ENCODE results near the gene RETREG3. TPM values are rescaled to one million over a fixed set of nuclear protein-coding genes. Genes with fewer than 3 reads are reported as not detected.
"Not testable (repeated sequence)": the region's sequence is repeated elsewhere in the genome, so short reads cannot be mapped to it uniquely, and the experiment has no call there.

Gene RETREG3
- total RNA-seq, 2 experiments from 2014 or later: 28.3 to 30.9 TPM

- POLR2A ChIA-PET; H3K9me3 Mint-ChIP-seq (ENCODE audit: low read depth); ATAC-seq; CTCF ChIA-PET; DNase-seq; intact Hi-C loops (cut with DNase I, micrococcal nuclease); H3K36me3 Mint-ChIP-seq (ENCODE audit: low read depth); H3K27me3 Mint-ChIP-seq: not testable (repeated sequence)
- peak within 1 kb of the TSS; percentile 85 for H3K4me3 Mint-ChIP-seq
- peaks cover 30% of the 10 kb centered on the region for H3K4me1 Mint-ChIP-seq
- peak within 1 kb of the TSS; percentile 92 for H3K27ac Mint-ChIP-seq
These were observed 56.4 kb downstream of the RETREG3 start, which contains the start of gene HSD17B1 for GRCh38 chr17:42552736-42553135. Gene HSD17B1 (plus strand): TSS chr17:42552923. CDS start chr17:42552934, 11 bp downstream.

GRCh38 chr17:42548993-42549755 is 60.0 kb downstream of the RETREG3 start:
- no peak for ATAC-seq
- no peak overlapping the region for H3K27ac Mint-ChIP-seq
- CTCF ChIA-PET: interaction anchor here (0.8 to 1.3 kb wide), 7 partner anchors 10 to 173 kb away, joined by 3 to 7 read pairs (median 3); partner anchors contain the start of genes NAGLU and PSMC3IP

GRCh38 chr17:42548070-42548837 is 60.9 kb downstream of the RETREG3 start:
- H3K4me1 Mint-ChIP-seq: peaks cover 13% of the 10 kb centered on the region
- peaks cover 3% of the 10 kb centered on the region for H3K36me3 Mint-ChIP-seq (ENCODE audit: low read depth)
- no peaks in the 10 kb centered on the region for H3K9me3 Mint-ChIP-seq (ENCODE audit: low read depth)
- H3K27me3 Mint-ChIP-seq: no peaks in the 10 kb centered on the region
- intact Hi-C loops (cut with DNase I, micrococcal nuclease): no loop called here
- no peak overlapping the region for H3K27ac Mint-ChIP-seq
- ChIA-PET POLR2A (interaction anchor here (0.5 to 1.5 kb wide), 4 partner anchors 11 to 420 kb away, joined by 3 to 7 read pairs (median 4); partner anchors contain the start of gene NAGLU), CTCF (interaction anchor here (0.6 to 1.3 kb wide), 13 partner anchors 11 to 450 kb away, joined by 3 to 7 read pairs (median 3); partner anchors contain the start of genes NAGLU, PSMC3IP and RPL27)
- DNase-seq (peak; percentile 92), ATAC-seq (peak; percentile 93)
- H3K4me3 Mint-ChIP-seq: peak overlapping the region; percentile 36

More at GRCh38 chr17:42548993-42549755, 60.0 kb downstream of the RETREG3 start:
- POLR2A ChIA-PET: interaction anchor here (1.1 kb wide), 1 partner anchor 12 kb away, joined by 7 read pairs; no protein-coding TSS in a partner anchor
- Mint-ChIP-seq H3K27me3 (no peaks in the 10 kb centered on the region), H3K9me3 (ENCODE audit: low read depth) (no peaks in the 10 kb centered on the region), H3K4me1 (peaks cover 17% of the 10 kb centered on the region), H3K4me3 (peak overlapping the region; percentile 36), H3K36me3 (ENCODE audit: low read depth) (peaks cover 3% of the 10 kb centered on the region)
- no peak for DNase-seq
- intact Hi-C loops (cut with DNase I, micrococcal nuclease): no loop called here

- H3K4me3 Mint-ChIP-seq: no peak overlapping the region
- H3K27ac Mint-ChIP-seq: no peak overlapping the region
- peaks cover 12% of the 10 kb centered on the region for H3K4me1 Mint-ChIP-seq
- intact Hi-C loops (cut with DNase I, micrococcal nuclease): no loop called here
- no peaks in the 10 kb centered on the region for H3K27me3 Mint-ChIP-seq
- H3K9me3 Mint-ChIP-seq (ENCODE audit: low read depth): no peaks in the 10 kb centered on the region
- no peak for DNase-seq
- ChIA-PET CTCF (interaction anchor here (0.6 to 1.2 kb wide), 7 partner anchors 11 to 451 kb away, joined by 3 to 4 read pairs (median 3); partner anchors contain the start of genes NAGLU and RPL27), POLR2A (interaction anchor here (0.5 to 1.5 kb wide), 3 partner anchors 10 to 421 kb away, joined by 3 to 7 read pairs (median 4); partner anchors contain the start of gene NAGLU)
- H3K36me3 Mint-ChIP-seq (ENCODE audit: low read depth): peaks cover 3% of the 10 kb centered on the region
- no peak for ATAC-seq
These were observed 61.5 kb downstream of the RETREG3 start for GRCh38 chr17:42547698-42548069.

DNA sequence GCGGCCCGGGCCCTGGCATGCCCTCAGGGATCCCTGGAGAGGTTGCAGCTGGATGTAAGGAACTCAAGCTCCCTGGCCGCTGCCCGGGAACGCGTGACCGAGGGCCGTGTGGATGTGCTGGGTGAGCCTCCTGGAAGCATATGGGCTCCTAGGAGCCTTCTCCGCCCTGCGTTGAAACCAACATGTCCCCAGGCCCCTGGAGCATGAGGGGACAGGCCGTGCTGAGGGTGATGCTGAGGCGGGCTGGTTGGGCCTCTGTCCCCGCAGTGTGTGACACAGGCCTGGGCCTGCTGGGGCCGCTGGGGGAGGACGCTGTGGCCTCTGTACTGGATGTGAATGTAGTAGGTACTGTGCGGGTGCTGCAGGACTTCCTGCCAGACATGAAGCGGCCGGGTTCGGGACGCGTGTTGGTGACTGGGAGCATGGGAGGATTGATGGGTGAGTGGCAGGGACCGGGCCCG is 62.1 kb downstream of the RETREG3 start:
- DNase-seq (no peak), ATAC-seq (no peak)
- Mint-ChIP-seq H3K27ac (no peak overlapping the region), H3K36me3 (ENCODE audit: low read depth) (peaks cover 3% of the 10 kb centered on the region), H3K4me3 (no peak overlapping the region), H3K27me3 (no peaks in the 10 kb centered on the region), H3K4me1 (peaks cover 12% of the 10 kb centered on the region), H3K9me3 (ENCODE audit: low read depth) (no peaks in the 10 kb centered on the region)
- ChIA-PET POLR2A (interaction anchor here (1.5 kb wide), 1 partner anchor 11 kb away, joined by 3 read pairs; the partner anchor contains the start of gene NAGLU), CTCF (interaction anchor here (0.6 kb wide), 1 partner anchor 17 kb away, joined by 3 read pairs; no protein-coding TSS in a partner anchor)
- intact Hi-C loops (cut with DNase I, micrococcal nuclease): no loop called here

DNA sequence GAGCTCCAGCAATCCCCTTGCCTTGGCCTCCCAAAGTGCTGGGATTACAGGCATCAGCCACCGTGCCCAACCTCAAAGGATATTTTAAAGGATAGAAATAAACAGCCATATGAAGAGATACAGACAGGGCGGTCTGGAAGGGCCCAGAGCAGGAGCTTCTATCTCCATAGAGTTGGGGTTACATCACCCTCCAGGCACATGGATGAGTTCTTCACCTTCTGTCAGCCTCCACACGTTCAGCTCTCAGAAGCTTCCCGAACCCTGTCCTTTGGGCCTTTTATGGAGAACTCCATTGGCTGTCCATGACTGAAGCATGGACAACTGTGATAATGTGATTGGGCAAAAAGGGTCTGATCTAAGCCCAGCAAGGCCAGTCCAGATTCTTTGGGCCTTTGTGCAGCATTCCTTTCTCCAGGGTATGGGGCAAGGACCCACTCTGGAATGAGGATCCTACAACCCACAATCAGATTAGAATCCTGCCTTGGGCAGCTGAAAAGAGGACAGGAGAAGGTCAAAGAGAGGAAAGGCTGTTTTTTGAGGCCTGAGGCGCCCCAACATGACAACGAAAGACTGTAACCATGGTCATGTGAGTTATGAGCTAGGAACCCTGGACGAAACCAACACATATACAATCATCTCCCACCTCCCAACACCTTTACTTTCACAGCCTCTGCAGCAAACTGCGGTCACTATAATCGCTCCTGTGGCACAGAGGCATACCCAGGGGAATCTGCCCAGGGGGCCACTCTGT is 63.2 kb downstream of the RETREG3 start:
- H3K27ac Mint-ChIP-seq; intact Hi-C loops (cut with DNase I, micrococcal nuclease); ATAC-seq; H3K27me3 Mint-ChIP-seq; H3K36me3 Mint-ChIP-seq (ENCODE audit: low read depth); CTCF ChIA-PET; DNase-seq; H3K4me3 Mint-ChIP-seq; H3K9me3 Mint-ChIP-seq (ENCODE audit: low read depth): not testable (repeated sequence)
- peaks cover 18% of the 10 kb centered on the region for H3K4me1 Mint-ChIP-seq
- POLR2A ChIA-PET: interaction anchor here (0.6 kb wide), 1 partner anchor 13 kb away, joined by 3 read pairs; no protein-coding TSS in a partner anchor

DNA sequence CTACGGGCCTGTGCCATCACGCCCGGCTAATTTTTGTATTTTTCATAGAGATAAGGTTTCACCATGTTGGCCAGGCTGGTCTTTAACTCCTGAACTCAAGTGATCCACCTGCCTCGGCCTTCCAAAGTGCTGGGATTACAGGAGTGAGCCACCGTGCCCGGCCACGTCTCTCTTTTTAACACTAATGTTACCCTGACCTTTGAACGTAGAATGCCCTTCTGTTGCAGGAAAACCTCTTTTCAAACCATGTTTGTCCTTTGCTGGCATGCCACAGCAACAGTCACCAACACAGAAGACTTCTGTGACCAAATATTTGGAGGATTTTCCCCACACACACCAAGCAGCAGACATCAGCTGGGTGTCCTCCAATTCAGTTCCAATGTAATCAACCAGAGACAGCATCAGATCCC is 64.3 kb downstream of the RETREG3 start:
- ChIA-PET POLR2A (no interaction called here), CTCF (no interaction called here)
- no peaks in the 10 kb centered on the region for H3K27me3 Mint-ChIP-seq

DNA sequence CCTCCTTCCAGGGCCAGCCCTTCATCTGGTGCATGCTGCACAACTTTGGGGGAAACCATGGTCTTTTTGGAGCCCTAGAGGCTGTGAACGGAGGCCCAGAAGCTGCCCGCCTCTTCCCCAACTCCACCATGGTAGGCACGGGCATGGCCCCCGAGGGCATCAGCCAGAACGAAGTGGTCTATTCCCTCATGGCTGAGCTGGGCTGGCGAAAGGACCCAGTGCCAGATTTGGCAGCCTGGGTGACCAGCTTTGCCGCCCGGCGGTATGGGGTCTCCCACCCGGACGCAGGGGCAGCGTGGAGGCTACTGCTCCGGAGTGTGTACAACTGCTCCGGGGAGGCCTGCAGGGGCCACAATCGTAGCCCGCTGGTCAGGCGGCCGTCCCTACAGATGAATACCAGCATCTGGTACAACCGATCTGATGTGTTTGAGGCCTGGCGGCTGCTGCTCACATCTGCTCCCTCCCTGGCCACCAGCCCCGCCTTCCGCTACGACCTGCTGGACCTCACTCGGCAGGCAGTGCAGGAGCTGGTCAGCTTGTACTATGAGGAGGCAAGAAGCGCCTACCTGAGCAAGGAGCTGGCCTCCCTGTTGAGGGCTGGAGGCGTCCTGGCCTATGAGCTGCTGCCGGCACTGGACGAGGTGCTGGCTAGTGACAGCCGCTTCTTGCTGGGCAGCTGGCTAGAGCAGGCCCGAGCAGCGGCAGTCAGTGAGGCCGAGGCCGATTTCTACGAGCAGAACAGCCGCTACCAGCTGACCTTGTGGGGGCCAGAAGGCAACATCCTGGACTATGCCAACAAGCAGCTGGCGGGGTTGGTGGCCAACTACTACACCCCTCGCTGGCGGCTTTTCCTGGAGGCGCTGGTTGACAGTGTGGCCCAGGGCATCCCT is 65.7 kb downstream of the RETREG3 start:
- no peak for DNase-seq
- CTCF ChIA-PET: interaction anchor here (1.3 kb wide), 1 partner anchor 16 kb away, joined by 3 read pairs; no protein-coding TSS in a partner anchor
- H3K36me3 Mint-ChIP-seq (ENCODE audit: low read depth): peaks cover 20% of the 10 kb centered on the region
- H3K27me3 Mint-ChIP-seq: no peaks in the 10 kb centered on the region
- POLR2A ChIA-PET: no interaction called here
- no peak overlapping the region for H3K4me3 Mint-ChIP-seq
- no peak for ATAC-seq
- intact Hi-C loops (cut with DNase I, micrococcal nuclease): no loop called here
- H3K9me3 Mint-ChIP-seq (ENCODE audit: low read depth): no peaks in the 10 kb centered on the region
- peaks cover 15% of the 10 kb centered on the region for H3K4me1 Mint-ChIP-seq
- no peak overlapping the region for H3K27ac Mint-ChIP-seq

More for the DNA sequence above, 64.3 kb downstream of the RETREG3 start:
- Mint-ChIP-seq H3K36me3 (ENCODE audit: low read depth) (peaks cover 15% of the 10 kb centered on the region), H3K4me3 (no peak overlapping the region), H3K9me3 (ENCODE audit: low read depth) (no peaks in the 10 kb centered on the region), H3K27ac (no peak overlapping the region), H3K4me1 (peaks cover 23% of the 10 kb centered on the region)
- no peak for DNase-seq
- intact Hi-C loops (cut with DNase I, micrococcal nuclease): no loop called here
- no peak for ATAC-seq

DNA sequence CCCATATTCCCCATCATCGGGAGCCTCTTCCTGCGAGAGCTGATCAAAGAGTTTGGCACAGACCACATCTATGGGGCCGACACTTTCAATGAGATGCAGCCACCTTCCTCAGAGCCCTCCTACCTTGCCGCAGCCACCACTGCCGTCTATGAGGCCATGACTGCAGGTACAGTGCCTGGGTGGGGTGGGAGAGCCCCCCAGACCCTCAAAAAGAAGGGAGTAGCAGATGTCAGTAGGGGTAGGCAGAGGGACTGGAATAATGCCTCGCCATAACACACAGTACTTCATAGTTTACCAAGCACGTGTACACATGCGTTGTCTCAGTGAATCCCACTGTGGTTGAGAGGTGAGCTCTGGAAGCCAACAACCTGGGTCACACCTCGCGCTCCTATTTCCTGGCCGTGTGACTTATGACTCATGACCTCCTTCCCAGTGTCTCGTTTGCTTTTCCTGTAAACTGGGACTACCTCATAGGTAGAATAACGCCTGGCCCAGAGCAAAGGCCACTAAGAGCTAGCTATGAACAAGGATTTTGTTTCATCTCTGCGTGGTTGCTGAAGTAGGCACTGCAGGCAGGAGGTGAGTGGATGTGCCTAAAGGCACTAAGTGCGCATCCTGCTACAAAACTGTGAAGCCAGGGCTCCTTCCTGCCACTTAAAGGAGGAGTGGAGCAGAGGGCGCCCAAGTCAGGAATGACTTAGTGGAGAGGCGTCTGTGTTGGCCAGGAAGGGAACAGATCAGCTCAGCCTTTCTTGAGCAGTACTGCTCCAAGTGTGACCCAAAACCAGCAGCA is 67.9 kb downstream of the RETREG3 start:
- CTCF ChIA-PET: interaction anchor here (0.6 to 1.2 kb wide), 10 partner anchors 9 to 611 kb away, joined by 3 to 5 read pairs (median 3); partner anchors contain the start of gene ODAD4
- Mint-ChIP-seq H3K9me3 (ENCODE audit: low read depth) (no peaks in the 10 kb centered on the region), H3K36me3 (ENCODE audit: low read depth) (peaks cover 20% of the 10 kb centered on the region), H3K27ac (peak overlapping the region; percentile 55), H3K4me1 (peaks cover 23% of the 10 kb centered on the region), H3K4me3 (no peak overlapping the region), H3K27me3 (no peaks in the 10 kb centered on the region)
- peak; percentile 63 for ATAC-seq
- peak; percentile 50 for DNase-seq
- POLR2A ChIA-PET: no interaction called here
- intact Hi-C loops (cut with DNase I, micrococcal nuclease): no loop called here

All from activated CD4-positive, alpha-beta T cell treated with anti-CD3 and anti-CD28 coated beads for 36 hours (primary cell).